Activated CD4-positive, alpha-beta T cell treated with anti-CD3 and anti-CD28 coated beads, Interleukin-2, amount 10 ng/mL, durations not matched to agents 24 days and 14 days (primary cell): ENCODE measurements around the gene DNASE2B. TPM values are rescaled to one million over a fixed set of nuclear protein-coding genes. Genes with fewer than 3 reads are reported as not detected.

ENCODE experiments used
- DNase-seq: peaks from one replicate; pipeline ENCODE4 v3.0.0; 2022
- H3K27ac Mint-ChIP-seq: one replicate; pipeline ENCODE4 v1.8.0; 2022; ENCODE audit warnings: mild to moderate bottlenecking, mixed read lengths
- H3K27me3 Mint-ChIP-seq: one replicate; pipeline ENCODE4 v1.8.0; 2022; ENCODE audit warnings: mixed read lengths
- H3K36me3 Mint-ChIP-seq: one replicate; pipeline ENCODE4 v1.8.0; 2022; ENCODE audit warnings: low read depth, mild to moderate bottlenecking, mixed read lengths
- H3K4me1 Mint-ChIP-seq: one replicate; pipeline ENCODE4 v1.8.0; 2021; ENCODE audit warnings: mixed read lengths
- H3K4me3 Mint-ChIP-seq: one replicate; pipeline ENCODE4 v1.8.0; 2022; ENCODE audit warnings: mild to moderate bottlenecking, moderate library complexity, mixed read lengths
- H3K9me3 Mint-ChIP-seq: one replicate; pipeline ENCODE4 v1.8.0; 2021; ENCODE audit warnings: mixed read lengths
- intact Hi-C: fragments of 100-400 bp; cut with micrococcal nuclease; formaldehyde crosslinking; loops from one replicate; pipeline ENCODE4 v1.15.1; 2023
- total RNA-seq: library from RNA; stranded (reverse); gene quantifications from 2 replicates; pipeline ENCODE4 v1.2.3, GENCODE V29; 2022

DNASE2B gene
- total RNA-seq, 1 donor from 2014 or later: not detected

GRCh38 chr1:84382127-84382526 lies 16.2 kb upstream of the DNASE2B start:
- peaks cover 3% of the 10 kb centered on the region for H3K27me3 Mint-ChIP-seq
- no peak overlapping the region for H3K27ac Mint-ChIP-seq
- H3K4me3 Mint-ChIP-seq: no peak overlapping the region
- H3K36me3 Mint-ChIP-seq: no peaks in the 10 kb centered on the region
- DNase-seq: no peak
- intact Hi-C loops: no loop called here
- no peaks in the 10 kb centered on the region for H3K9me3 Mint-ChIP-seq
- no peaks in the 10 kb centered on the region for H3K4me1 Mint-ChIP-seq

- intact Hi-C loops: no loop called here
- no peak for DNase-seq
- Mint-ChIP-seq H3K9me3 (no peaks in the 10 kb centered on the region), H3K4me3 (no peak overlapping the region), H3K27ac (no peak overlapping the region), H3K36me3 (no peaks in the 10 kb centered on the region), H3K4me1 (no peaks in the 10 kb centered on the region), H3K27me3 (peaks cover 3% of the 10 kb centered on the region)
These were observed 12.9 kb upstream of the DNASE2B start for GRCh38 chr1:84385347-84385746.

DNA sequence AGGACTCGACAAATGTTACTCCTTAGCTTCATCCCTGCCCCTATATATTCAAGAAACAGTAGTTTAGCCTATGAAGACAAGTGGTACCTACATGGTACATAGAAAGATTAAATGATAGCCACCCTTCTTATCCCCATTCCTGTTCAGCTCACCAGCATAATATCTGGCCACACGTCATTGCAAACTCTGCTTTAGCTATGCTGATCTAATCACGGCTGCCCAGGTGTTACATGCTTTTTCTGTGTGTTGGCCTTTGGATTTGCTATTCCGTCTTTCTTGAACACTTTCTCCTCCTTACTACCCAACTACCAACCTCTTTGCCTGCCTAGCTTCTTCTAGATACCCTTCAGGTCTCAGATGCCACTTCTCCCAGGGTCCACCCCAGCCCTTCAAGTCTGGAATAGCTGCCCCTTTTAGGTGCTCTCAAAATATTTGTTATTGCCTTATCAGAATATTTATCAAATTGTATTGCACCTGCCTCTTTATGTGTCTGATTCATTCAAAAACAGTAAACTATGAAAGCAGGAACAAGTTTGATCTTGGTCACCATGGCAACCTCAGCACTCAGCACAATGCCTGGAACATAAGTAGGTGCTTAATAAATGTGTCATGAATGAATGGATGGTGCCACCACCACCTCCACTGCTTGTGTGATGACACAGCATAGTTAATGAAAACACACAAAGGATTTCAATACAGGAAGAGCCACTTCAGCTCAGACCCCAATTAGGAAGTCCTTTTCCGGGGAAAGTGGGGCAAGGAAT lies 11.4 kb upstream of the DNASE2B start:
- H3K27me3 Mint-ChIP-seq: peaks cover 3% of the 10 kb centered on the region
- no peaks in the 10 kb centered on the region for H3K9me3 Mint-ChIP-seq
- DNase-seq: no peak
- H3K4me3 Mint-ChIP-seq: no peak overlapping the region
- H3K27ac Mint-ChIP-seq: no peak overlapping the region
- intact Hi-C loops: no loop called here
- no peaks in the 10 kb centered on the region for H3K4me1 Mint-ChIP-seq
- no peaks in the 10 kb centered on the region for H3K36me3 Mint-ChIP-seq

GRCh38 chr1:84387480-84388163 lies 10.7 kb upstream of the DNASE2B start:
- H3K27me3 Mint-ChIP-seq: peaks cover 3% of the 10 kb centered on the region
- no peaks in the 10 kb centered on the region for H3K36me3 Mint-ChIP-seq
- H3K4me3 Mint-ChIP-seq: no peak overlapping the region
- intact Hi-C loops: no loop called here
- no peak for DNase-seq
- H3K4me1 Mint-ChIP-seq: no peaks in the 10 kb centered on the region
- H3K9me3 Mint-ChIP-seq: no peaks in the 10 kb centered on the region
- H3K27ac Mint-ChIP-seq: no peak overlapping the region

DNA sequence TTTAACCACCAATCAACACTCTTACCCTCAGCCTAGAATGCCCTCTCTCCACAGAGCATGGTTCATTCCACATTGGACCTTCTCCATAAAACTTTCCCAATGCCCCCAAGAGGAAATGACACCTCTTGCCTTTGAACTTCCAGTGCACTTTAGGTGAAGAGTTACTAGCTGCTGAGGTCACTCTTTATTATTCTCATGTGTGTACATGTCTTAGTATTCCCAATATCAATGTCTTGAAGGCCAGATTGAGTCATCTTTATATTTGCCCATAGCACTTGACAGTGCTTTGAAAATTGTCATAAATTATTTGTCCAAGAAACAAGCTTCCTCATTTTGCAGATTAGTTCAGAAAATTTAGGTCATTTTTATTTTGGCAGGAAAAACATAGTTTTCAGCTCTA lies 8.1 kb upstream of the DNASE2B start:
- Mint-ChIP-seq H3K27ac (no peak overlapping the region), H3K9me3 (no peaks in the 10 kb centered on the region), H3K4me1 (no peaks in the 10 kb centered on the region), H3K36me3 (no peaks in the 10 kb centered on the region), H3K27me3 (peaks cover 8% of the 10 kb centered on the region), H3K4me3 (no peak overlapping the region)
- intact Hi-C loops: no loop called here
- no peak for DNase-seq

- Mint-ChIP-seq H3K9me3 (no peaks in the 10 kb centered on the region), H3K4me1 (no peaks in the 10 kb centered on the region), H3K36me3 (no peaks in the 10 kb centered on the region), H3K4me3 (no peak overlapping the region), H3K27ac (no peak overlapping the region), H3K27me3 (no peaks in the 10 kb centered on the region)
- intact Hi-C loops: no loop called here
- DNase-seq: no peak
These were observed 2.9 kb downstream of the DNASE2B start for GRCh38 chr1:84401156-84401555.

GRCh38 chr1:84402060-84402459 lies 3.8 kb downstream of the DNASE2B start:
- Mint-ChIP-seq H3K27me3 (no peaks in the 10 kb centered on the region), H3K36me3 (no peaks in the 10 kb centered on the region), H3K9me3 (no peaks in the 10 kb centered on the region), H3K4me1 (no peaks in the 10 kb centered on the region), H3K27ac (no peak overlapping the region), H3K4me3 (no peak overlapping the region)
- intact Hi-C loops: no loop called here
- DNase-seq: no peak

- no peak overlapping the region for H3K4me3 Mint-ChIP-seq
- DNase-seq: no peak
- no peaks in the 10 kb centered on the region for H3K4me1 Mint-ChIP-seq
- intact Hi-C loops: no loop called here
- no peaks in the 10 kb centered on the region for H3K27me3 Mint-ChIP-seq
- no peaks in the 10 kb centered on the region for H3K36me3 Mint-ChIP-seq
- no peaks in the 10 kb centered on the region for H3K9me3 Mint-ChIP-seq
- H3K27ac Mint-ChIP-seq: no peak overlapping the region
These were observed 4.2 kb downstream of the DNASE2B start for GRCh38 chr1:84402501-84402900.

- no peak for DNase-seq
- Mint-ChIP-seq H3K27ac (no peak overlapping the region), H3K4me1 (no peaks in the 10 kb centered on the region), H3K9me3 (no peaks in the 10 kb centered on the region), H3K27me3 (no peaks in the 10 kb centered on the region), H3K36me3 (no peaks in the 10 kb centered on the region), H3K4me3 (no peak overlapping the region)
- intact Hi-C loops: no loop called here
These were observed 5.1 kb downstream of the DNASE2B start for GRCh38 chr1:84403347-84403746.

DNA sequence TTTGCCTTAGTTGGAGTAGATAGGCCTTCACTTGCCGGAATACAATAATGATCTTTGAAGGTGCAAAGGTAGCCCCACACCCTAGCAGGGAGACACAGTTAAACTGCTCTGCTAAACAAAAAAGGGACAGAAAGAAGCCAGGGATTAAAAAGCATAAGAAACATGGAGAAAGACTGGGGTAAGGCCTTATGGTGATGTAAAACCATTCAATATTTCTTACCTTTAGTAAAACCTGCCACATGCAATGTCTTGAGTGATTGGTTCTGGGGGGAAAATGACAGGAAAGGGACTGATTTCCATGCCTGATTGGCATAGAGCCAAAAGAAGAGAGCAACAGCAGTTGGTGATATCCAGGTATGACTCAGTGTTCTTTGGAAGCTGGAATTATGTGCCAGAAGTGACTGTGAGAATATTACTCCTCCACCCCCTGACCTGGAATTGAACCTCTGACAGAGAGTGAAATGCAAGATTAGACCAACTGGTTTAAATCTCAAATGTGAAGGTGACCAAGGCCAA lies 8.1 kb downstream of the DNASE2B start:
- H3K27me3 Mint-ChIP-seq: peaks cover 5% of the 10 kb centered on the region
- DNase-seq: no peak
- H3K27ac Mint-ChIP-seq: no peak overlapping the region
- H3K36me3 Mint-ChIP-seq: no peaks in the 10 kb centered on the region
- intact Hi-C loops: no loop called here
- H3K4me3 Mint-ChIP-seq: no peak overlapping the region
- H3K9me3 Mint-ChIP-seq: no peaks in the 10 kb centered on the region
- no peaks in the 10 kb centered on the region for H3K4me1 Mint-ChIP-seq

DNA sequence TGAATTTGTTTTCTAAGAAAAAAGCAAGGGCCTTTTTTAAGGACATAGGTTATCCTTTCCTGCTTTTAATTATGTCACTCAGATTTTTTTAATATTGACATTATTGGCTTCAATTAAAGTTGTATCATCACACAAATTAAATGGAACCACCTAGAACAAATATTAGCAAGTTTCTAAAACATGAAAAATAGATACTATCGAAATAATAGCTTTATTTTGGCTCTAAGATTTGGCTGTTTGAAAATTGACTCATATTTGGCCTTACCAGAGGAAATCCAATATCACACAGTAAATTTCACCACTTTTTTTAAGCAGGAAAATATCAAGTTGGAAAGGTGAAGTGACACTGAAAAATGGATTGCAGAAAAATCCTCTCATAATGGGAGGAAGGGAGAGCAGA lies 9.2 kb downstream of the DNASE2B start:
- Mint-ChIP-seq H3K4me3 (no peak overlapping the region), H3K27me3 (peaks cover 5% of the 10 kb centered on the region), H3K36me3 (no peaks in the 10 kb centered on the region), H3K4me1 (no peaks in the 10 kb centered on the region), H3K9me3 (no peaks in the 10 kb centered on the region), H3K27ac (no peak overlapping the region)
- no peak for DNase-seq
- intact Hi-C loops: no loop called here

DNA sequence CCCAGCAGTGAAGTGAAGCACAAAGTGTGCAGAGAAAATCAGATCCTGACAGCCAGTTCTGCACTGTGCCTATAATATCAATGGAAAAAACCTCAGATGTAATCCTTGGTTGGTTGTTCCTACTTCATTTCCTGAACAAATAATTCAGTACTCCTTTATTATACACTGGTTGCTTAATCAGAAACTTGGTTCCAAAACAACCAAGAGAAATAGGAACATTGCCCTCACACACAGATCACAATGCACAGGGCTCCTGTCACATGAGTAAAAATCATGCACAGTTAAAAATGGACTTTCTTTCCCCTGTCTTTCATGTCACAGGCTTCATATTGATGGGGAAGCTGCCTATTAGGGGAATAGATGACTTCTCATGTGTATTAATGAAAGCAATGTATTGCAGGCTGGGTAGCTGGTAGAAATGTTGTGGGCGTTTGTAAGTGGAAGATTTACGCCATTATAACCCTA lies 9.7 kb downstream of the DNASE2B start:
- H3K27me3 Mint-ChIP-seq: peaks cover 5% of the 10 kb centered on the region
- H3K9me3 Mint-ChIP-seq: no peaks in the 10 kb centered on the region
- H3K4me1 Mint-ChIP-seq: no peaks in the 10 kb centered on the region
- no peak overlapping the region for H3K4me3 Mint-ChIP-seq
- no peak overlapping the region for H3K27ac Mint-ChIP-seq
- DNase-seq: no peak
- H3K36me3 Mint-ChIP-seq: no peaks in the 10 kb centered on the region
- intact Hi-C loops: no loop called here

DNA sequence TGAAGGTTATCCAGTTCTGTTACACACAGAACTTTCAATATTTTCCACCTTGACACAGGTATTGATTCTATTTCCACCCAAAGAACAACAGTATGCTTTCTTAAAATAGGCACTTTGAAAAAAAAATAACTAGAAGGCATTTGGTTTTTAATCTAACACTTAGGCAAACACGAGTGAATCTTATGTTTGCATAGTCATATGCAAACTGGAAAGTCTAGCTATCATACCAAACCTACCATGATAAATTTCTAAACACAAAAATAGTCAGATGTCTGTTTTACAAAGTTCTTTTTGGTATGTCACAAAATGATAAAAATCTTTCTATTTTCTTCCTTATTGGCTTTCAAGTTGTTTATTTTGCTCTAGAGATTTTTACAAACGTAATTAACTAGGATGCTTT lies 11.6 kb downstream of the DNASE2B start:
- no peaks in the 10 kb centered on the region for H3K36me3 Mint-ChIP-seq
- H3K4me3 Mint-ChIP-seq: no peak overlapping the region
- intact Hi-C loops: no loop called here
- H3K27ac Mint-ChIP-seq: no peak overlapping the region
- H3K27me3 Mint-ChIP-seq: peaks cover 5% of the 10 kb centered on the region
- no peaks in the 10 kb centered on the region for H3K4me1 Mint-ChIP-seq
- DNase-seq: no peak
- H3K9me3 Mint-ChIP-seq: no peaks in the 10 kb centered on the region

- DNase-seq: no peak
- intact Hi-C loops: no loop called here
- H3K9me3 Mint-ChIP-seq: no peaks in the 10 kb centered on the region
- H3K27me3 Mint-ChIP-seq: peaks cover 5% of the 10 kb centered on the region
- no peaks in the 10 kb centered on the region for H3K36me3 Mint-ChIP-seq
- H3K4me3 Mint-ChIP-seq: no peak overlapping the region
- no peaks in the 10 kb centered on the region for H3K4me1 Mint-ChIP-seq
- H3K27ac Mint-ChIP-seq: no peak overlapping the region
These were observed 12.2 kb downstream of the DNASE2B start for GRCh38 chr1:84410328-84411095.
